ENCODE results near the gene THAP3. TPM values are rescaled to one million over a fixed set of nuclear protein-coding genes. Genes with fewer than 3 reads are reported as not detected.

The THAP3 gene
- total RNA-seq, 1 donor: 7.6 TPM

DNA sequence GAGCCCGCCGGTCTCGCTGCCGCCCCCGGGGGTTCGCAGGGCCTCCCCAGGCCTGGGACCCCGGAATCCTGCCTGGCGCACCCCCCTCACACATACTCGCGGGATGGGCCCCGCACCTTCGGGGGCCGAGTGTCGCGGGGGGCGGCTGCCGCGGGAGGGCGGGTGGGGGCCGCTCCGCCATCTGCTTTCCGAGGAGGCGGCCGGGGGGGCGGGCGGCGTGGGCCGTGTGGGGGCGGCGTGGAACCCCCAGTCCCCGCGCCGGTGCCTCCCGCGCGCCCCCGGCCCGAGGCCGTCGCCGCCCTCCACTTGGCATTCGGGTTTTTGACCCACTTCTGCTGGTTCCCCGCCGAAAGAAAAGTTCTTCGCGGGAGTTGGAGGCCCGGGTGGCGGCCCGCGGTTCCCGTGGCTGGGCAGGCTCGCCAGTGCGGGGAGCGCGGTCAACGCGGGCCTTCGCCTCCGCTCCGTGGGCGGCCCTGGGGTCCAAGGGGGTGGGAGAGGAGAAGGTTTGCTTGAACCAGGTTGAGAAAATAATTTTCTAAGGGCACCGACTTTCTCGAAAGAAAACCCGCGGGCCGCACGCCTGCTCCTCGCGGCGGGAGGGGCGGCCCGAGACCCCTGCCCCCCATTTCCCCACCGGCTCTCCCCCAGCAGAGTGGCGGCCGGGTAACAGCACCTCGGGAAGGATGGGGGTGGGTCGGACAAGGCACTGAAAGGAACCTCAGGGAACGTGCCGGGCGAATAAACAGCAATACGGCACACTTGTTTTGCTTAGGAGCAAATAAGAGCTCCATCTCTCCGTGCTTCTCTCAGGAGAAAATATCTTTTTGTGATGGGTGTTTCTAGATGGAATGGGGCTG lies 9.5 kb upstream of the THAP3 start:
- H3K27me3 ChIP-seq (ENCODE audit: insufficient read depth, low read length): no peaks in the 10 kb centered on the region
- no peaks in the 10 kb centered on the region for H3K9me3 ChIP-seq (ENCODE audit: low read depth, low read length)
- H3K4me1 ChIP-seq (ENCODE audit: insufficient read depth, low read length): peaks cover 15% of the 10 kb centered on the region
- peak overlapping the region; percentile 29 for H3K4me3 ChIP-seq (ENCODE audit: low read length)

DNA sequence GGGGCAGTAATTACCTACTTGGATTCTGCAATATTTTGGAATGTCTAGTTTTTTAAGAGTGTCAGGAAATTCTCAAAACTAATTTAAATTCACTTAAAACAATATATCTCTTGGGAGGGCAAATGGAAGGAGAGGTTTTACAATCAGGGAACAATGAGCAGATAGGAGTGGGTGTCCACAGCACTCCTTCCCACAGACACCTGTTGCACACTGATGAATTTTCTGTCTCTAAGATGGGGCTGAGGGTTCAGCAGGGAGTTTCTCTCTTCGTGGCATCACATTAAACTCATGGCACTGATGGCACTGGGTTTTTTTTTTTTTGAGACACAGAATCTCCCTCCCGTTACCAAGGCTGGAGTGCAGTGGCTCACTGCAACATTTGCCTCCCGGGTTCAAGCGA lies 5.6 kb upstream of the THAP3 start:
- H3K4me3 ChIP-seq (ENCODE audit: low read length): no peak overlapping the region
- no peaks in the 10 kb centered on the region for H3K27me3 ChIP-seq (ENCODE audit: insufficient read depth, low read length)
- H3K9me3 ChIP-seq (ENCODE audit: low read depth, low read length): no peaks in the 10 kb centered on the region

DNA sequence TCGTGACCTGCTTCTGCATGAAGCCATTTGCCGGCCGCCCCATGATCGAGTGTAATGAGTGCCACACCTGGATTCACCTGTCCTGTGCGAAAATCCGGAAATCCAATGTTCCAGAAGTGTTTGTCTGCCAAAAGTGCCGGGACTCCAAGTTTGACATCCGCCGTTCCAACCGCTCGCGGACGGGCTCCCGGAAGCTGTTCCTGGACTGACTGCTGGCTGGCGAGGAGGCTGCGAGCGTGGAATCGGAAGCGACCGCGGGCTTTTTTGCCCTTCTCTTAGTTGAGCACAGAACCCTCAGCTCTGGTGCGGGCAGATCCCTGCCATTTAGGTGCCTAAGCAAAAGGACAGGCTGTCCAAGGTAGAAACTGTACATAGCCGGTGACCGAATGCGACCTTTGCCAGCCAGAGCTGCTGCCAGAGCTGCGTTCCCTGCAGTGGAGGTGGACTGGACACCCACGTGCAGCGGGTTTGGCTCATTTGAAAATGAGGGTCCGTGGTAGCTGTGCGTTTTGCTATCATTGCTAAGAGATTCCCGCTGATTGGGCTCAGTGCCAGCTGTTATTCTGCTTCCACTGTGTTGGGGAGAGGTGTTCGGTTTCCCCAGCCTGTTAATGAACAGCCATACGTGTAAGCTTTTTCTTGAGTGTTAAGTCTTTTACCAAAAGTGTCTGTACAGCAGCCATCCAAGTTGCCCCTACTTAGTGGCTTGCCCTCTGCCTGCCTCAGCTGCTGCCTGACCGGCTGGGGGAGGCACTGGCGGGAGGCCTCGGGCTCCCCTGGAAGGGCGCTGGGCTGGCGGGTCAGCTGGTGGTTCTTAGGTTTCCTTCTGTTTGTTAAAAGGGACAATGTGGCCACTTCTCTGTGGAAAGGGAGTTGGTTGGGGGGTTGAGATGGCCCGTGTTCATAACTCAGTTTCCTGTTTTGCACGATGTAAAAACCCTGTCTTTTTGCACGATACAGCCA lies 3.0 kb upstream of the THAP3 start:
- H3K4me3 ChIP-seq (ENCODE audit: low read length): no peak overlapping the region
- H3K4me1 ChIP-seq (ENCODE audit: insufficient read depth, low read length): peaks cover 18% of the 10 kb centered on the region
- no peaks in the 10 kb centered on the region for H3K9me3 ChIP-seq (ENCODE audit: low read depth, low read length)
- no peaks in the 10 kb centered on the region for H3K27me3 ChIP-seq (ENCODE audit: insufficient read depth, low read length)

More for the DNA sequence above, 5.6 kb upstream of the THAP3 start:
- peaks cover 7% of the 10 kb centered on the region for H3K4me1 ChIP-seq (ENCODE audit: insufficient read depth, low read length)

DNA sequence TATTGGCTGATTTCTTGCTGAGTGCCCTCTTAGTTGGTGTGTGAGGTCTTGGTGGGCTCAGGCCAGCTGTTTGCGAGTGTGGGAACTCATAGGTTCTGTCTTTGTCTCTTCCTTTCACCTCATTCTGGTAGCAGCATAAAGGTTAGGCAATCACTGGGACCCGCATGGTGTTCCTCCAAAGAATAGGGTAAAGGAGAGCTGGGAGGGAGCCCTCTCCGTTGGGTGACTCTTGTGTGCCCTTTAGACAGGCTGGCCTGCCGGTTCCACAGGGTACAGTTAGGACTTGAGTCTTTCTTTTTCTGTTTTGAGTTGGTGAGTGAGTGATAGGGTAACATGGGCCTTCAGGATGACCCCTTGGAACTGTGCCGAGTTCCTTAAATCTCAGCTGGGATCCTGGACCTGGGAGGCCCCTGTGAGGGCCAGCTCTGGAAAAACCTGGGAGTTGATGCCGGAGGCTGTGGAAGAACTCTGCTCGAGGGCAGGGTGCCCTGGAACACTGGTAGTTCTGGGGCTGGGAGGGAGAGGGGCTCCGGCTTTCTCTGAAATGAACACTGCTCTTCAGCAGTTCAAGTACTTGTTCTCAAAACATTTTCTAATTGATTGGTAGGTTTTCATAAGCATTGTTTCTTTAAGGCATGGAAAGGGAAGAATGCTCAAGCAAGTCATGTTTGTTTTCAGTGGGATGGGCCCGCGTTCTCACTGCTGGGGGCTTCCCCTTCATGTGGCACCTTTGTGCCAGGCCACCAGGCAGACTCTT lies 2.1 kb upstream of the THAP3 start:
- no peaks in the 10 kb centered on the region for H3K9me3 ChIP-seq (ENCODE audit: low read depth, low read length)
- peaks cover 18% of the 10 kb centered on the region for H3K4me1 ChIP-seq (ENCODE audit: insufficient read depth, low read length)
- no peak overlapping the region for H3K4me3 ChIP-seq (ENCODE audit: low read length)
- H3K27me3 ChIP-seq (ENCODE audit: insufficient read depth, low read length): no peaks in the 10 kb centered on the region

DNA sequence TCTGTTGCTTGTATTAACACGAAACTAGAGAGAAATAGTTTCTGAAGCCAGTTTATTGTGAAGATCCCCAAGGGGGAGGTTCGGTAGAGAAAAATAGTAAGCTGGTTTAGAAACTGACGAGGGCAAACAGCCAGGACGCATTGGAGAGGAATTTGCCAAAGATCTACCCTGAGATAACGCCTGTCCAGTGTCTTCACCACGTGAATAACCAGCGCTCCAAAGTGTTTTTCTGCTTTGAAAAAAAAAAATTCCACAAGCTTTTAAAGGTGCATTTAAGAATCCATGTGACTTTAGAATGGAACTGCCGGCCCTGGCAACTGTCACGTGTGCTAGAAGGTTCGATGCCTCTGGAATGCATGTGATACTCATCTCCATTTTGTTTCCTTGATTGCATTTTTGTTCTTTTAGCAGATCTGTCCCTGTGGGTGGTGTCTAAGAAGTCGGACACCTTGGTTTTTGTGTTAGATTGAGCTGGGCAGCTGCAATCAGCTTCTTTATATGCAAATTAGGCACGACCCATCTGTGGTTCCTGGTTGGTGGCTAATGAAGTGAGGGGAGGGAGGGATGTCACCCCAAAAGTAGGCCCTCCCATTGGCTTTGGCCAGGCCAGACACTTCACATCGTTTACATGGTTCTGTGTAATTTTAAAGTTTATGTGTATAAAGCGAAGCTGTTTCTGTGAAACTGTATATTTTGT lies 1.3 kb upstream of the THAP3 start:
- Histone ChIP-seq H3K4me3 (ENCODE audit: low read length) (no peak overlapping the region), H3K4me1 (ENCODE audit: insufficient read depth, low read length) (peaks cover 18% of the 10 kb centered on the region), H3K27me3 (ENCODE audit: insufficient read depth, low read length) (no peaks in the 10 kb centered on the region), H3K9me3 (ENCODE audit: low read depth, low read length) (no peaks in the 10 kb centered on the region)

DNA sequence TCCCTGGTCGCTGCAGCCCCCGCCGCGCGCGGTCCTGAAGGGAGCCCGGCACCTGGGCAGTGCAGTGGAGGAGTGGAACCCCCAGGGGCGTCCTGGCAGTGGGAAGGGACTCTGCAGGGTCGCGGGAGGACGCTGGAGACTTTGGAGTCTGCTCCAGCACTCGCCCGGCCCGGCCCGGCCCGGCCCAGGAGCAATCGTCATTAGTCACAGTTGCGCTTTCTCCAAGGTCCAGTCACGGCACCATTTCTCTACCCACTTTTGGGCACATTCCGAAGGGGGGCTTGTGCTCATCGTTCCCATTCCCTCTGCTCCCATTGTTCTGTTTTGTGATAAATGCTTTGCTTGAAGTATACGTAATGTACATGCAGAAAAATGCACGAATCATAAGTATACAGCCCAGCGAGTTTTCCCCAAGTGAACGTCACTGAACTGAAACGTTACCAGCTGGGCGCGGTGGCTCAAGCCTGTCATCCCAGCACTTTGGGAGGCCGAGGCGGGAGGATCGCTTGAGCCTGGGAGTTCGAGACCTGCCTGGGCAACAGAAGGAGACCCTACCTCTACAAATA lies 999 bp downstream of the THAP3 start:
- Histone ChIP-seq H3K9me3 (ENCODE audit: low read depth, low read length) (no peaks in the 10 kb centered on the region), H3K4me1 (ENCODE audit: insufficient read depth, low read length) (peaks cover 18% of the 10 kb centered on the region), H3K27me3 (ENCODE audit: insufficient read depth, low read length) (no peaks in the 10 kb centered on the region), H3K4me3 (ENCODE audit: low read length) (peak overlapping the region; percentile 70)

DNA sequence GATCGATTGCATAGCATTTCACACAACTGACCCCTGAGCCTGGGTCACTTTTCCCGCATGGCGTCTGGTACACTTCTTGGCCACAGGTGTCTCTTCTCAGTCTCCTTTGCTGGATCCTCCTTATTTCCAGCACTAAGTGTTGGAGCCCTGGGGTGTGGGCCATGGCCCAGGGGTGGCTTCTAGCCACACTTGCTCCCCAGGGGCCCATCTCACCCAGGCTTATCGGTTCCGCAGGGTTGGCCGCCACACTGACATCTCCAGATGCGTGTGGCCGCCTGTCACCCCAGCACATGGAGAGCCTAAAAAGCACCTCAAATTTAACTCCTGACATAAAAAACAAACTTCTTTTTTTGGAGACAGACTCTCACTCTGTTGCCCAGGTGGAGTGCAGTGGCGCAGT lies 2.4 kb downstream of the THAP3 start:
- H3K4me1 ChIP-seq (ENCODE audit: insufficient read depth, low read length): peaks cover 18% of the 10 kb centered on the region
- H3K9me3 ChIP-seq (ENCODE audit: low read depth, low read length): no peaks in the 10 kb centered on the region
- no peak overlapping the region for H3K4me3 ChIP-seq (ENCODE audit: low read length)
- H3K27me3 ChIP-seq (ENCODE audit: insufficient read depth, low read length): no peaks in the 10 kb centered on the region

DNA sequence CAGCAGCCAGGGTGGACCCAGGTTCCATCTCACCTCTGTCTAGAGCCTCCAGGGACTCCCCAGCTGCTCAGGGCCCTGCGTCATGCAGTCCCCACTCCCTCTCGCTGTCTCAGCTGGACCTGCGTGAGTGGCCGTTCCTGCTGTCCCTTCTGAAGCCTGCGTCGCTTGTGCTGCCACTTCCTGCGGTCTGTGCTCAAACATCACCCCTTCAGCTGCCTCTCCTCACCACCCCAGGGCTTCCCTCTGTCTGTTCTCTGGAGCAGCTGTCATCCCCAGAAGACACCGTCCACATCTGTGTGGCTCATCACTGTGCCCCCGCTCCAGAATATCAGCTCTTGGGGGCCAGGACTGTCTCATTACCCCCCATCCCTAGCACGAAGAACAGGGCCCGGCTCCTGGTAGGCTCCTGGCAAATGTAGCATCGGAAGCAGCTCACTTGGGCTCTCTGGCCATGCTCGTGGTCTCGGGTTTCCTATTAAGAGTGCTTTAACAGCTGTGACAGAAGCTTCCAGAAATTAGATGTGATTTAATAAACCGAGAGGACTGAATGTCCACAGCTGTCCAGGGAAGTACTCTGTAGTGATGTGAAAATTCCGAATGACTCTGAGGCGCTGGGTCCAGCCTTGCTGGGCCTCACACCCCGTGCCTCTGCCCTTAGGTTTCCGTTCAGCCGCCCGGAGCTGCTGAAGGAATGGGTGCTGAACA lies 3.3 kb downstream of the THAP3 start:
- Histone ChIP-seq H3K9me3 (ENCODE audit: low read depth, low read length) (no peaks in the 10 kb centered on the region), H3K4me1 (ENCODE audit: insufficient read depth, low read length) (peaks cover 18% of the 10 kb centered on the region), H3K27me3 (ENCODE audit: insufficient read depth, low read length) (no peaks in the 10 kb centered on the region), H3K4me3 (ENCODE audit: low read length) (no peak overlapping the region)

DNA sequence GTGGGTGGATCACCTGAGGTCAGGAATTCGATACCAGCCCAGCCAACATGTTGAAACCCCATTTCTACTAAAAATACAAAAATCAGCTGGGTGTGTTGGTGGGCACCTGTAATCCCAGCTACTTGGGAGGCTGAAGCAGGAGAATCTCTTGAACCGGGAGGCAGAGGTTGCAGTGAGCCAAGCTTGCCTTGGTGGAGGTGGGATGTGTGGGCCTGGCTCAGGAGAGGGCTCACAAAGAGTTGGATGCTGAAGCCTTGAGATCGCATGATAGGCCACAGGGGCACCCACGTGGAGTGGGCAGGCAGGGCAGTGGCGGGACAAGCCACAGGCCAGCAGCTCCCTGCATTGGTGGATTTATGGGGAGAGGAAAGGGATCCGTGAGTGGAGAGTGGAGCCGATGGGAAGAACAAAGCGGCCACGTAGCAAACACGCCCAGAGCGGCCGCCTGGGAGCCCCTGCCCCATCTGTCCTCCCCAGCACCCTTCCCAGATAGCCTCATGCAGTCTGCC lies 4.4 kb downstream of the THAP3 start:
- Histone ChIP-seq H3K4me1 (ENCODE audit: insufficient read depth, low read length) (peaks cover 18% of the 10 kb centered on the region), H3K27me3 (ENCODE audit: insufficient read depth, low read length) (no peaks in the 10 kb centered on the region), H3K9me3 (ENCODE audit: low read depth, low read length) (no peaks in the 10 kb centered on the region), H3K4me3 (ENCODE audit: low read length) (no peak overlapping the region)

DNA sequence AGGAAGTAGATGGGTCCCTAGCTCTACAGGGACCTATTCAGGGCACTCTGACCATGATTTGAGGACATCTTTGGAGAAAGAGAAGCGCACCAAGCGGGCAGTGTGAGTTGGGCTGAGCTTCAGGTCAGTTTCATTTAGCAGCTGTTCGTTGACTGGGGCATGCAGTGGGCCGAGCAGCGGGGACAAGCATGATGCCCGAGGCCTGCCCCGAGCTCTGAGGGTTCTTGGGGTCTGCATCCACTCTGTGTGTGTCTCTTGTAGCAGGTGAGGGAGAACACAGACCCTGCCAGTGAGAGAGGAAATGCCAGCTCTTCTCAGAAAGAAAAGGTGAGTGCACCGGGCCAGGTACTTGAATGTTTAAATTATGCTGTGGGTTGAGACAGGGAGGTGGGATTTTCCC lies 5.4 kb downstream of the THAP3 start:
- Histone ChIP-seq H3K4me3 (ENCODE audit: low read length) (no peak overlapping the region), H3K27me3 (ENCODE audit: insufficient read depth, low read length) (no peaks in the 10 kb centered on the region), H3K9me3 (ENCODE audit: low read depth, low read length) (no peaks in the 10 kb centered on the region), H3K4me1 (ENCODE audit: insufficient read depth, low read length) (peaks cover 11% of the 10 kb centered on the region)

DNA sequence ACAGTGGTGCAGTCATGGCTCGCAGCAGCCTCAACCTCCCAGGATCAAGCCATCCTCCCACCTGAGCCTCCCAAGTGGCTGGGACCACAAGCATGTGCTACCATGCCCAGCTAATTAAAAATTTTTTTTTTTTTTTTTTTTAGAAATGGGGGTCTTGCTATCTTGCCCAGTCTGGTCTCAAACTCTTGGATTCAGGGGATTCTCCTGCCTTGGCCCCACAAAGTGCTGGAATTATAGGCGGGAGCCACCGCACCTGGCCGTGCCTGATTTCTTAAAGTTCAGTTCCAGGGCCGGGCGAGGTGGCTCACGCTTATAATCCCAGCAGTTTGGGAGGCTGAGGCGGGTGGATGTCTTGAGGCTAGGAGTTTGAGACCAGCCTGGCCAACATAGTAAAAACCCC lies 6.4 kb downstream of the THAP3 start:
- Histone ChIP-seq H3K27me3 (ENCODE audit: insufficient read depth, low read length) (no peaks in the 10 kb centered on the region), H3K9me3 (ENCODE audit: low read depth, low read length) (no peaks in the 10 kb centered on the region), H3K4me1 (ENCODE audit: insufficient read depth, low read length) (peaks cover 6% of the 10 kb centered on the region), H3K4me3 (ENCODE audit: low read length) (no peak overlapping the region)

DNA sequence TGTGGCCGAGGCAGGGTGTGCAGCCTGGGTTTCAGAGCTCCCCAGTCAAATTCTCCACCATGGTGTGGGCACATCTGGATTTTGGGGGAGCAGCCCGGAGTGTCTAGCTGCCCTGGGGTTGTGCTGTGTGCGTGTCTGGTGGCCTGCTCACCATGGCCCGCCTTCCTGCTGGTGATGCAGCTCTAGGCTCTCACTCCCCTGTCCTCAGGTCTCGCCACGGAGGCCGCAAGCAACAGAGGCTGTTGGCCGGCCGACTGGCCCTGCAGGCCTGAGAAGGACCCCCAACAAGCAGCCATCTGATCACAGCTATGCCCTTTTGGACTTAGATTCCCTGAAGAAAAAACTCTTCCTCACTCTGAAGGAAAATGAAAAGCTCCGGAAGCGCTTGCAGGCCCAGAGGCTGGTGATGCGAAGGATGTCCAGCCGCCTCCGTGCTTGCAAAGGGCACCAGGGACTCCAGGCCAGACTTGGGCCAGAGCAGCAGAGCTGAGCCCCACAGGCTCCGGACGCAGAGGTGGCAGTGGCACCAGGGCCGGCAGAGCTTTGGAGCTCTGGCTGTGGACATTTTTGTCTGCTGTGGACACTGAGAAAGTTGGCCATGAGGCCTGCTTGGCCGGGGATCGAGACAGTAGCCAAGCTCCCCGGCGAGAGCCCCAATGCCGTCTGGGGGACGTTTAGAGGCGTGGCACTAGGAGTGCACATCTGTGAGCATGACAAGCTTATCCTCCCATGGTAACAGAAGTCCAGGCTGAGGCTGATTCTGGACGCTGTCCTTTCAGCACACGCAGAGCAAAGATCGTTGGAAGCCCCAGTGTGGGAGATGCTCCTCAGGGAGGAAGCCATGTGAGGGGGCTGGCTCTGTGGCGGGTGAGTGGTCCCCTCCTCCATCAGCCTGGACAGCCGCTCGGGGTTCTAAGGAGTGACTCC lies 8.2 kb downstream of the THAP3 start:
- Histone ChIP-seq H3K9me3 (ENCODE audit: low read depth, low read length) (no peaks in the 10 kb centered on the region), H3K4me1 (ENCODE audit: insufficient read depth, low read length) (no peaks in the 10 kb centered on the region), H3K4me3 (ENCODE audit: low read length) (no peak overlapping the region), H3K27me3 (ENCODE audit: insufficient read depth, low read length) (no peaks in the 10 kb centered on the region)

Data from mononuclear cell (primary cell).